ENCODE measurements around the gene MTFP1.
"Not testable (repeated sequence)": the region's sequence is repeated elsewhere in the genome, so short reads cannot be mapped to it uniquely, and the experiment has no call there.

MTFP1 gene

GRCh38 chr22:30455075-30455840 is 29.7 kb downstream of the MTFP1 start:
- no peak for DNase-seq (ENCODE audit: low read depth, low spot score)

DNA sequence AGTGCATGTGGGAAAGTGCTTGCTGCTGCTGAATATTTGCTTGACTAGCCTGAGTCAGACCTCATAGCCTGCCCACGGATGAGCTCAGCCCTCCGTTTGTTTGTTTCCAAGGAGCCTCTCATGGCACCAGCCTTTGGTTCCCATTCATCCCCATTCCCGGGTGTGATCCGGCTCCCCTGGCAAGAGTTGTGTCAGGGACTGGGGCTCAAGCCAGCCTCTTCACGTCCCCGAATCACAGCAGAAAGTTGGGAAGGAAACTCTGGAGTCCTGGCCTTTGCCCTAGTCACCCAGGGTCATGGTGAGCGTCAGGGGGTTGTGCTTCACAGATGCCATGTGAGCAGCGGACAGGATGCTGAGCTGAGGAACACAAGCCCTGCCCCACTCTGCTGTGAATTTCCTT is 32.4 kb downstream of the MTFP1 start:
- no peak for DNase-seq (ENCODE audit: low read depth, low spot score)

- no peak for DNase-seq (ENCODE audit: low read depth, low spot score)
These were observed 33.8 kb downstream of the MTFP1 start for GRCh38 chr22:30459181-30460052.

DNA sequence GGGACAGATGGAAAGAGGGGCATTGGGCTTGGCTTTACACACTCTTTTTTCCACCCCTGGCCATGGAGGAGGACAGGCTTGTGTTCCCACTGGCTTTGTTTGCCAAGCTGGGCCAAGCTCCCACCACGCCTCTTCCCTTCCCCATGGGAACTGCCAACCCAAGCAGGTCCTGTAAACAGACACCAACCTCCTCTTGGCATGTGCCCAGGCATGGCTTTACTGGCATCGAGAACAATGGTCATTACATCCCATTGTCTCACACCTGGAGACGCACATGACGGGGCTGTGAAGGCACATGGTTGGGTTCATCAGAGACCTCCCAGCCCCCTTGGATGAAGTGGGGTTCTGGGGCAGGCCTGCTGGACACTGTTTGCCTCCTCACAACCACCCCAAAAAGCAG is 34.6 kb downstream of the MTFP1 start:
- no peak for DNase-seq (ENCODE audit: low read depth, low spot score)

GRCh38 chr22:30460555-30460954 is 35.0 kb downstream of the MTFP1 start:
- DNase-seq (ENCODE audit: low read depth, low spot score) = not testable (repeated sequence)

DNA sequence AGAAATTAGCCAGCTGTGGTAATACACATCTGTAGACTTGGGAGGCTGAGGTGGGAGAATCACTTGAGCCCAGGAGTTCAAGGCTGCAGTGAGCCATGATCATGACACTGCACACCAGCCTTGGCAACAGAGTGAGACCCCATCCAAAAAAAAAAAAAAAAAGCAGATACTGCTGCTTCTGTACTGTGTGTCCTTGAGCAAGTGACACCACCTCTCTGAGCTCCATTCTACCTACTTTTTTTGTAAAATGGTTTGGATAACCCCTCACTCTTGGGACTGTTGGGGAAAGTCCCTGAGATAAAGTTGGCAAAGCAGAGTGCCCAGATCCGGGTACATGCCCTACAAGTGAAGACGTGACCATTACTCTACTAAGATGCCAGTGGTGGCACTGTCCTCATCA is 43.6 kb downstream of the MTFP1 start:
- no peak for DNase-seq (ENCODE audit: low read depth, low spot score)

DNA sequence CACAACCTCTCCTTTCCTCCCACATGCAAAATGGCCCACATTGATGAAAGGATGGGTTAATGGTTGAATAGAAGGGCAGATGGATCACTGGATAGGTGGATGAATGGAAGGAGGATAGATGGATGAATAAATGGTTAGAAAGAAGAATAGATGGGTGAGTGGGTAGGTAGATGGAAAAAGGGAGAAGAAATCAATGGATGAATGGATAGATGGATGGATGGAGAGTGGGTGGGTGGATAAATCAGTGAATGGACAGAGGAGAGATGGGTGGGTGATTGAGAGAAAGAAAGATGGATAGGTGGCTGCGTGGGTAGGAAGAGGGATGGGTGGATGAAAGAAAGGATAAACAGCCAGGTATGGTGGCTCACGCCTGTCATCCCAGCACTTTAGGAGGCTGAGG is 45.1 kb downstream of the MTFP1 start:
- DNase-seq (ENCODE audit: low read depth, low spot score) = no peak

DNA sequence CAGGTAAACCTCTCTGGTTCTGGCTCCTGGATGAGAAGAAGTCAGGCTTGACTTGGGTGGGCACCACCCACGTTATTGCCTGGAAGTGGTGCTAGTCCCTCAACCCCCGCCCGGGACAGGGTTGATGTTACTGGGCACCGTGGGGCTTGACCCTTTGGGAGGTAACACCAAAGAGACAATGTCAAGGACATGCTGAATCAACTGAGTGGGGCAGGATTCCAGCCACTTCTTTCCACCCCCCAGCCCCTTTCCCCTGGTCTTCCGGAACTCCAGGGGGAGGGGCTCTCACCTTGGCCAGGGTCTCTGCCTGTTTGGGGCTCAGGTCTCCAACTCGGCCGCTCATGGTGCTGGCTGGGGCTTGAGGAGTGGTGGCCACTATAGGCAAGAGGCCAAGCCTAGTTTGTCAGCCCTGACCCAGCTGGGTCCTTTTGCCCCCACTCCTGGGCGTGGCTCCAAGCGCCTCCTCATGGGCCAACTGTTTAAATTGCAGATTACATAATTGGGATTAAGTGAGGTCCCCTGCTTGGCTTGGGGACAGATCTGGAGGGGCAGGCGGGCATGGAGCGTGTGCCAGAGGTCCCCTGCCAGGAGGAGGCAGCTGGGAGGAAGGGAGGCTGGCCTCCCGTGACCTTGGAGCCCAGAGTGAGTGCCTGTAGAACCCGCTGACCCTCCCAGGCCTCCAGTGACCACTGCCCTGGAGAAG is 46.2 kb downstream of the MTFP1 start, which contains the start of gene SEC14L3:
Gene SEC14L3, minus strand, starts transcription at position 402 of the 703 bp plus-strand sequence. Its CDS starts 59 bp downstream, at position 343.
- DNase-seq (ENCODE audit: low read depth, low spot score) = no peak

DNA sequence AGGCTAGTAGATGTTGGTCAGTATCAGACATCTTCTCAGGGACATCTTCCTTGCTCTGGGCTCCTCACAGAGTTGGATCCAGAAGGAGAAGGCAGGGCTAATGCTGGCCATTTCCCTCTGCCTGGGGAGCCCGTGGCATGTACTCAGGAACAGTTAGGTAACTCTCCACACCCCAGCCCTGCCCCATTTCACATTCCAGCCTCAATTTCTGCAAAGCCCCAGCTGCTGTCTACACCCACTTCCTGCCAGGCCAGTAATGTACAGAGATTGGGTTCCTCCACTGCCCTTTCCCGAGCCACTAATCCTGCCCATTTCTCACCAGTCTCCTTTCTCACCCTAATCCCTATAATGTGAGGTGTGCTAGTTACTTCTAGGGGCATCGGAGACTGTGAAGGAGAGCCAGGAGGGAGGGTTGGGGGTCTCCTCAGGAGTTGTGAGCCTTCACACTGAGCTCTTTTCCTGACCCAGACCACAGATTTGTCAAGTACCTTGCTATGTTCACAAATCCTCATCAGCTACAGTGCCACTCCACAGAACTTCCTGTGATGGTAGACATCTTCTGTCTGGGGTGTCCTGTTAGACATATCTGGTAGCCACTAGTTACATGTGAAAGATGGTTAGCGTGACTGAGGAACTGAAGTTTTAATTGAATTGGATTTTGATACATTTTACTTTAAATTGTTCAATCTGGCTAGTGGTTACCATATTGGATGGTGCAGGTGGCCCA is 47.6 kb downstream of the MTFP1 start:
- no peak for DNase-seq (ENCODE audit: low read depth, low spot score)

DNA sequence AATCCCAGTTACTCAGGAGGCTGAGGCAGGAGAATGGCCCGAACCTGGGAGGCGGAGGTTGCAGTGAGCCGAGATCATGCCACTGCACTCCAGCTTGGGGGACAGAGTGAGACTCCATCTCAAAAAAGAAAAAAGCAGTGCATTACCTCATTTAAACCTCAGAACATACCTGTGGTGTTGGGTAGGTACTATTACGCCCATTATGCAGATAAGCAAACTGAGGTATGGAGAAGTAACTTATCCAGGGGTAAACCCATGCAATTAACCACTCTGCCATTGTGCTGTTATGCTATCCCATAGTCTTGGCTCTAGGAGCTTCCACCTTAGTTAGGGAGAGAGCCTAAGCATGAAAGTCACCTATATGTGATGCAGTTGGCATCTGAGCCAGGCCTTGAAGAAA is 48.6 kb downstream of the MTFP1 start:
- no peak for DNase-seq (ENCODE audit: low read depth, low spot score)

DNA sequence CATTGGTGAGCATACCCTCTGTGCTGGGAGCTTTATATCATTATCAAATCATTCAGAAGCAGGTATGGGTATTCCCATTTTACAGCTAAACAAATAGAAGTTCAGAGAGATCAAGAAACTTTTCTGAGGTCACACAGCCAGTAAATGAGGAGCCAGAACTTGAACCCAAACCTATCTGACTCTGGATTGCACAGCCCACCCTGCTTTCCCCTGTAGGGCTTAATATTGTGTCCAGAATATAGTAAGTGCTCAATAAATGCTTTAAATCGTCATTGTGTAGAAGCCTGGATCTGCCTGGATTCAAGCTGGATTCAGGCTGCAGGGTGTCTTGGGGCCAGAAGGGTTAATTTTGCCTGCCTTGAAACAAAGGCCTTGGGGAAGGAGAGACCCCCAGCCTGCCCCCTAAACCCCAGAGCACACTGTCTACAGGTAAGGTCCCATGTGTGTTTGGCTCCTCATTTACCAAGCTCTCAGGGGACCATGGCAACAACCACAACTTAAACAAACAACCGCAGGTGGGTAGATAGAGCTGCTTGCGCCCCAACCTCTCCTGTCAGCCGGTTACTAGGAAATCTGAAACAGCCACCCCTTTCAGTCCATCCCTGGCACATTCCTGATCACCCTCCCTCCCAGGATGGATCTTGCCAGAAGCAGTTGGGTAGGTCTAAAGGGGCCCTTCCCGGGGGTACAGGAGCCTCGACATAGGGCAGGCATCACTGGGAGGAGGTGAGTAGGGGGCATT is 49.3 kb downstream of the MTFP1 start:
- DNase-seq (ENCODE audit: low read depth, low spot score) = no peak
